WTC11 (cell line): Measurements from ENCODE around the gene CELA3A. TPM values are rescaled to one million over a fixed set of nuclear protein-coding genes. Genes with fewer than 3 reads are reported as not detected.

Experiments used
- FOXK1 ChIP-seq: sonication (generic); formaldehyde crosslinking; IDR thresholded peaks from 2 replicates; pipeline ENCODE4 v1.8.0; 2022; ENCODE audit warnings: mild to moderate bottlenecking, moderate library complexity, missing genetic modification reagents
- GABPB1 ChIP-seq: sonication (generic); formaldehyde crosslinking; IDR thresholded peaks from 2 replicates; pipeline ENCODE4 v1.8.1; 2023; ENCODE audit warnings: mild to moderate bottlenecking, missing genetic modification reagents
- GTF2I ChIP-seq: fragments of 250-450 bp; sonication (Bioruptor Pico); conservative IDR thresholded peaks from 2 replicates; pipeline ENCODE4 v1.4.0; 2021; ENCODE audit warnings: mild to moderate bottlenecking
- IRF2 ChIP-seq: sonication (generic); formaldehyde crosslinking; IDR thresholded peaks from 2 replicates; pipeline ENCODE4 v1.8.0; 2022; ENCODE audit warnings: low read depth, missing genetic modification reagents, borderline replicate concordance
- NFE2L1 ChIP-seq: sonication (generic); formaldehyde crosslinking; IDR thresholded peaks from 2 replicates; pipeline ENCODE4 v1.8.1; 2023; ENCODE audit warnings: missing genetic modification reagents
- SP1 ChIP-seq: sonication (generic); formaldehyde crosslinking; conservative IDR thresholded peaks from 2 replicates; pipeline ENCODE4 v1.8.1; 2022; ENCODE audit warnings: missing genetic modification reagents
- ZNF232 ChIP-seq: sonication (generic); formaldehyde crosslinking; IDR thresholded peaks from 2 replicates; pipeline ENCODE4 v1.8.0; 2022; ENCODE audit warnings: mild to moderate bottlenecking, missing genetic modification reagents
- ZNF263 ChIP-seq: sonication (generic); formaldehyde crosslinking; IDR thresholded peaks from 2 replicates; pipeline ENCODE4 v1.8.1; 2022; ENCODE audit warnings: low read depth, mild to moderate bottlenecking, moderate library complexity, missing genetic modification reagents
- ZNF317 ChIP-seq: sonication (generic); formaldehyde crosslinking; IDR thresholded peaks from 2 replicates; pipeline ENCODE4 v1.8.1; 2023; ENCODE audit warnings: low read depth, mild to moderate bottlenecking, moderate library complexity, missing genetic modification reagents, borderline replicate concordance
- ZNF416 ChIP-seq: fragments of 250-450 bp; sonication (Bioruptor Pico); IDR thresholded peaks from 2 replicates; pipeline ENCODE4 v1.9.0; 2021; ENCODE audit warnings: mild to moderate bottlenecking, inconsistent platforms
- total RNA-seq: library from RNA; stranded (reverse); gene quantifications from 3 replicates; pipeline ENCODE4 v1.2.3, GENCODE V29; 2021
- TF ChIP-seq, protein P1 (sequence below): fragments of 250-450 bp; sonication (Bioruptor Pico); IDR thresholded peaks from 2 replicates; pipeline ENCODE4 v2.1.2; 2022; ENCODE audit warnings: mild to moderate bottlenecking, moderate library complexity
- TF ChIP-seq, protein P2 (sequence below): sonication (generic); formaldehyde crosslinking; IDR thresholded peaks from 2 replicates; pipeline ENCODE4 v1.8.0; 2022; ENCODE audit warnings: mild to moderate bottlenecking, missing genetic modification reagents
- TF ChIP-seq, protein P3 (sequence below): fragments of 250-450 bp; sonication (Bioruptor Pico); conservative IDR thresholded peaks from 2 replicates; pipeline ENCODE4 v1.9.0; 2021; ENCODE audit warnings: mild to moderate bottlenecking
- TF ChIP-seq, protein P4 (sequence below): sonication (generic); formaldehyde crosslinking; IDR thresholded peaks from 2 replicates; pipeline ENCODE4 v1.8.1; 2023; ENCODE audit warnings: mild to moderate bottlenecking, missing genetic modification reagents, moderate library complexity
- TF ChIP-seq, protein P5 (sequence below): sonication (generic); formaldehyde crosslinking; IDR thresholded peaks from 2 replicates; pipeline ENCODE4 v1.8.1; 2023; ENCODE audit warnings: mild to moderate bottlenecking, moderate library complexity, missing genetic modification reagents
- TF ChIP-seq, protein P6 (sequence below): sonication (generic); formaldehyde crosslinking; IDR thresholded peaks from 2 replicates; pipeline ENCODE4 v1.8.0; 2023; ENCODE audit warnings: missing genetic modification reagents, mild to moderate bottlenecking, borderline replicate concordance
- TF ChIP-seq, protein P7 (sequence below): sonication (generic); formaldehyde crosslinking; IDR thresholded peaks from 2 replicates; pipeline ENCODE4 v1.8.1; 2022; ENCODE audit warnings: low read depth, missing genetic modification reagents, borderline replicate concordance

The CELA3A gene
- total RNA-seq, 1 experiment from 2014 or later, result 8.0 TPM

DNA sequence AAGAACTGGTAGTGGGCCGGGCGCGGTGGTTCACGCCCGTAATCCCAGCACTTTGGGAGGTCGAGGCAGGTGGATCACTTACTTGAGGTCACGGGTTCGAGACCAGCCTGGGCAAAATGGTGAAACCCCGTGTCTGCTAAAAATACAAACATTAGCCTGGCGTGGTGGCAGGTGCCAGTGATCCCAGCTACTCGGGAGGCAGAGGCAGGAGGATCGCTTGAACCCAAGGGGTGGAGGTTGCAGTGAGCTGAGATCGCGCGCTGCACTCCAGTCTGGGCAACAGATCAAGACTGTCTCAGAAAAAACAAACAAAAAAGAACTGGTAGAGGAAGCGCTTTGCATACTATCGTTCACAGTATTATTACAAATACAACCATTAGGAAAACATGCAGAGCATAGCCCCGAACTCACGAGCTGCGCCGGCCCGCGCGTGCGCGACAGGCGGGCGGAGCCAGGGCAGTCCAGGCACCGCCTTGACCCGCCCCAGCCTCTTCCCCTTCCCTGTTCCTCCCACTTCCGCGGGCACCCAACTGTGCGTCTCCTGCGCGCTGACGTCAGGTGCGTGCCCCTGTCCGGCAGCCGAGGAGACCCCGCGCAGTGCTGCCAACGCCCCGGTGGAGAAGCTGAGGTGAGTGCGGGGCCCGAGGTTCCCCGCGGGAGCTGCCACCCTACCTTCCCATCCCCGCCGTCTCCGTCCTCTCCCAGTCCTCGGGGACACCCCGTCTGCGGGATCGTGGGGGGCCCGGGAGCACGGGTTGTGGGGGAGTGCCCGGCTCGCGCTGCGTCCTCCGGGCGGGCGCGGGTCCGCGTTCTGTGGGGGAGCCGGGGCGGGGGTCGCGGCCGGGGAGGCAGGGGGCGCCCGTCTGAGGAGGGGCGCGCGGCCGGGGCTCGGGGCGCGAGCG is 50.9 kb downstream of the CELA3A start, which contains the start of gene CDC42 (continued):
- TF ChIP-seq, protein P1, sequence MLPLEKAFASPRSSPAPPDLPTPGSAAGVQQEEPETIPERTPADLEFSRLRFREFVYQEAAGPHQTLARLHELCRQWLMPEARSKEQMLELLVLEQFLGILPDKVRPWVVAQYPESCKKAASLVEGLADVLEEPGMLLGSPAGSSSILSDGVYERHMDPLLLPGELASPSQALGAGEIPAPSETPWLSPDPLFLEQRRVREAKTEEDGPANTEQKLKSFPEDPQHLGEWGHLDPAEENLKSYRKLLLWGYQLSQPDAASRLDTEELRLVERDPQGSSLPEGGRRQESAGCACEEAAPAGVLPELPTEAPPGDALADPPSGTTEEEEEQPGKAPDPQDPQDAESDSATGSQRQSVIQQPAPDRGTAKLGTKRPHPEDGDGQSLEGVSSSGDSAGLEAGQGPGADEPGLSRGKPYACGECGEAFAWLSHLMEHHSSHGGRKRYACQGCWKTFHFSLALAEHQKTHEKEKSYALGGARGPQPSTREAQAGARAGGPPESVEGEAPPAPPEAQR, result no peak
- no peak for TF ChIP-seq IRF2 (CRISPR knock-in tag)
- peak; percentile 32; the same call in 1 of the 2 replicates for TF ChIP-seq NFE2L1 (CRISPR knock-in tag)
- TF ChIP-seq, protein P2, sequence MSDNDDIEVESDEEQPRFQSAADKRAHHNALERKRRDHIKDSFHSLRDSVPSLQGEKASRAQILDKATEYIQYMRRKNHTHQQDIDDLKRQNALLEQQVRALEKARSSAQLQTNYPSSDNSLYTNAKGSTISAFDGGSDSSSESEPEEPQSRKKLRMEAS (CRISPR knock-in tag), result peak; percentile 46; the same call in 1 of the 2 replicates
- TF ChIP-seq SP1, result peak; percentile 93
- TF ChIP-seq, protein P3, sequence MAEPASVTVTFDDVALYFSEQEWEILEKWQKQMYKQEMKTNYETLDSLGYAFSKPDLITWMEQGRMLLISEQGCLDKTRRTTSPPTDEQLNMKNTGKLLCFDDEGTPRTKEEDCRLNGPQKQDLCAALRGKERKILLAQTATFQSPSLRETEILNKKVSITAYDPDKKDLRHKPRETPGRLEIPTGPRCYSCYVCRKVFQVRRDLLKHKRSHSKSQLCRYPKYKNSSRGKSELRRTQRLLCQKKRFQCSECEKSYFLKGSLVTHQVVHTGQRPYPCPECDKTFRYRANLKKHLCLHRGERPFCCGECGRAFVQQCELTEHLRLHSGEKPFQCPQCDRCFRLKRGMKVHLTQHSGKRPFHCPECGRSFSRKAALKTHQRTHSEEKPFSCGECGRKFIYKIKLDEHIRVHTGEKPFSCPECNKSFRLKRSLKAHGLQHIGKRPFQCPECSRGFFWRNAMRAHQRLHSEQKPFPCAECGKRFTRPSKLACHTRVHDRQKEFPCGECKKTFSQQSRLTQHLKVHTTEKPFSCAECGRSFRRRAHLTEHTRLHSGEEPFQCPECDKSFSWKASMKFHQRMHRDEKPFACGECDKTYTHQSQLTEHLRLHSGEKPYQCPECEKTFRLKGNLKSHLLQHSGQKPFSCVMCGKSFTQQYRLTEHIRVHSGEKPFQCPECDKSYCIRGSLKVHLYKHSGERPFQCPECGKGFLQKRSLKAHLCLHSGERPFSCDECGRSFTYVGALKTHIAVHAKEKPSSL, result no peak
- TF ChIP-seq ZNF232 (CRISPR knock-in tag), result peak; percentile 13
- TF ChIP-seq ZNF416 (CRISPR knock-in tag), result peak; percentile 59; the same call in 1 of the 2 replicates
- TF ChIP-seq, protein P4, sequence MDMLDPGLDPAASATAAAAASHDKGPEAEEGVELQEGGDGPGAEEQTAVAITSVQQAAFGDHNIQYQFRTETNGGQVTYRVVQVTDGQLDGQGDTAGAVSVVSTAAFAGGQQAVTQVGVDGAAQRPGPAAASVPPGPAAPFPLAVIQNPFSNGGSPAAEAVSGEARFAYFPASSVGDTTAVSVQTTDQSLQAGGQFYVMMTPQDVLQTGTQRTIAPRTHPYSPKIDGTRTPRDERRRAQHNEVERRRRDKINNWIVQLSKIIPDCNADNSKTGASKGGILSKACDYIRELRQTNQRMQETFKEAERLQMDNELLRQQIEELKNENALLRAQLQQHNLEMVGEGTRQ, result peak; percentile 20; the same call in 1 of the 2 replicates
- TF ChIP-seq, protein P5, sequence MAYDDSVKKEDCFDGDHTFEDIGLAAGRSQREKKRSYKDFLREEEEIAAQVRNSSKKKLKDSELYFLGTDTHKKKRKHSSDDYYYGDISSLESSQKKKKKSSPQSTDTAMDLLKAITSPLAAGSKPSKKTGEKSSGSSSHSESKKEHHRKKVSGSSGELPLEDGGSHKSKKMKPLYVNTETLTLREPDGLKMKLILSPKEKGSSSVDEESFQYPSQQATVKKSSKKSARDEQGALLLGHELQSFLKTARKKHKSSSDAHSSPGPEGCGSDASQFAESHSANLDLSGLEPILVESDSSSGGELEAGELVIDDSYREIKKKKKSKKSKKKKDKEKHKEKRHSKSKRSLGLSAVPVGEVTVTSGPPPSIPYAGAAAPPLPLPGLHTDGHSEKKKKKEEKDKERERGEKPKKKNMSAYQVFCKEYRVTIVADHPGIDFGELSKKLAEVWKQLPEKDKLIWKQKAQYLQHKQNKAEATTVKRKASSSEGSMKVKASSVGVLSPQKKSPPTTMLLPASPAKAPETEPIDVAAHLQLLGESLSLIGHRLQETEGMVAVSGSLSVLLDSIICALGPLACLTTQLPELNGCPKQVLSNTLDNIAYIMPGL (CRISPR knock-in tag), result peak; percentile 94
- TF ChIP-seq, protein P6, sequence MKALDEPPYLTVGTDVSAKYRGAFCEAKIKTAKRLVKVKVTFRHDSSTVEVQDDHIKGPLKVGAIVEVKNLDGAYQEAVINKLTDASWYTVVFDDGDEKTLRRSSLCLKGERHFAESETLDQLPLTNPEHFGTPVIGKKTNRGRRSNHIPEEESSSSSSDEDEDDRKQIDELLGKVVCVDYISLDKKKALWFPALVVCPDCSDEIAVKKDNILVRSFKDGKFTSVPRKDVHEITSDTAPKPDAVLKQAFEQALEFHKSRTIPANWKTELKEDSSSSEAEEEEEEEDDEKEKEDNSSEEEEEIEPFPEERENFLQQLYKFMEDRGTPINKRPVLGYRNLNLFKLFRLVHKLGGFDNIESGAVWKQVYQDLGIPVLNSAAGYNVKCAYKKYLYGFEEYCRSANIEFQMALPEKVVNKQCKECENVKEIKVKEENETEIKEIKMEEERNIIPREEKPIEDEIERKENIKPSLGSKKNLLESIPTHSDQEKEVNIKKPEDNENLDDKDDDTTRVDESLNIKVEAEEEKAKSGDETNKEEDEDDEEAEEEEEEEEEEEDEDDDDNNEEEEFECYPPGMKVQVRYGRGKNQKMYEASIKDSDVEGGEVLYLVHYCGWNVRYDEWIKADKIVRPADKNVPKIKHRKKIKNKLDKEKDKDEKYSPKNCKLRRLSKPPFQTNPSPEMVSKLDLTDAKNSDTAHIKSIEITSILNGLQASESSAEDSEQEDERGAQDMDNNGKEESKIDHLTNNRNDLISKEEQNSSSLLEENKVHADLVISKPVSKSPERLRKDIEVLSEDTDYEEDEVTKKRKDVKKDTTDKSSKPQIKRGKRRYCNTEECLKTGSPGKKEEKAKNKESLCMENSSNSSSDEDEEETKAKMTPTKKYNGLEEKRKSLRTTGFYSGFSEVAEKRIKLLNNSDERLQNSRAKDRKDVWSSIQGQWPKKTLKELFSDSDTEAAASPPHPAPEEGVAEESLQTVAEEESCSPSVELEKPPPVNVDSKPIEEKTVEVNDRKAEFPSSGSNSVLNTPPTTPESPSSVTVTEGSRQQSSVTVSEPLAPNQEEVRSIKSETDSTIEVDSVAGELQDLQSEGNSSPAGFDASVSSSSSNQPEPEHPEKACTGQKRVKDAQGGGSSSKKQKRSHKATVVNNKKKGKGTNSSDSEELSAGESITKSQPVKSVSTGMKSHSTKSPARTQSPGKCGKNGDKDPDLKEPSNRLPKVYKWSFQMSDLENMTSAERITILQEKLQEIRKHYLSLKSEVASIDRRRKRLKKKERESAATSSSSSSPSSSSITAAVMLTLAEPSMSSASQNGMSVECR (CRISPR knock-in tag), result 0 out of 2 replicates have a peak, but pooled peaks have one; percentile 28
- no peak for TF ChIP-seq ZNF317 (CRISPR knock-in tag)
- TF ChIP-seq GABPB1 (CRISPR knock-in tag), result peak; percentile 75
- no peak; the same call in 1 of the 2 replicates for TF ChIP-seq ZNF263 (CRISPR knock-in tag)
- peak; percentile 89 for TF ChIP-seq FOXK1 (CRISPR knock-in tag)
- peak; percentile 40; the same call in 1 of the 2 replicates for TF ChIP-seq GTF2I
- TF ChIP-seq, protein P7, sequence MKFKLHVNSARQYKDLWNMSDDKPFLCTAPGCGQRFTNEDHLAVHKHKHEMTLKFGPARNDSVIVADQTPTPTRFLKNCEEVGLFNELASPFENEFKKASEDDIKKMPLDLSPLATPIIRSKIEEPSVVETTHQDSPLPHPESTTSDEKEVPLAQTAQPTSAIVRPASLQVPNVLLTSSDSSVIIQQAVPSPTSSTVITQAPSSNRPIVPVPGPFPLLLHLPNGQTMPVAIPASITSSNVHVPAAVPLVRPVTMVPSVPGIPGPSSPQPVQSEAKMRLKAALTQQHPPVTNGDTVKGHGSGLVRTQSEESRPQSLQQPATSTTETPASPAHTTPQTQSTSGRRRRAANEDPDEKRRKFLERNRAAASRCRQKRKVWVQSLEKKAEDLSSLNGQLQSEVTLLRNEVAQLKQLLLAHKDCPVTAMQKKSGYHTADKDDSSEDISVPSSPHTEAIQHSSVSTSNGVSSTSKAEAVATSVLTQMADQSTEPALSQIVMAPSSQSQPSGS, result no peak
- TF ChIP-seq, all 79 proteins: peak for 18
